ENCODE data around the gene ZCCHC4.

DNA sequence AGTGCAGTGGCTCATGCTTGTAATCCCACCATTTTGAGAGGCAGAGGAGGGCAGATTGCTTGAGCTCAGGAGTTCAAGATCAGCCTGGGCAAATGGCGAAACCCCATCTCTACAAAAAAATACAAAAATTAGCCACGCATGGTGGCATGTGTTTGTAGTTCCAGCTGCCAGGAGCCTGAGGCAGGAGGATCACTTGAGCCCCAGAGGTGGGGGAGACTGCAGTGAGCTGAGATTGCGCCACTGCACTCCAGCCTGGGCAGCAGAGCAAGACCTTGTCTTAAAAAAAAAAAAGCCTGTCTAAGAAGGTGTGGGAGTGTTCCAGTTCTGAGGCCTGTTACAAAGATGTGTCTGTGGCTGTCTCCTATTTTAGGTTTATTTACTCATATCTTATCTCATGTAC is 40.7 kb upstream of the ZCCHC4 start:
- no peak for TF ChIP-seq POLR2A (IDR thresholded peaks at IDR 0.05)
- no peak for TF ChIP-seq CTCF (IDR thresholded peaks at IDR 0.05)
